ENCODE measurements around the gene SVIL.
"Not testable (repeated sequence)": the region's sequence is repeated elsewhere in the genome, so short reads cannot be mapped to it uniquely, and the experiment has no call there.

SVIL gene

DNA sequence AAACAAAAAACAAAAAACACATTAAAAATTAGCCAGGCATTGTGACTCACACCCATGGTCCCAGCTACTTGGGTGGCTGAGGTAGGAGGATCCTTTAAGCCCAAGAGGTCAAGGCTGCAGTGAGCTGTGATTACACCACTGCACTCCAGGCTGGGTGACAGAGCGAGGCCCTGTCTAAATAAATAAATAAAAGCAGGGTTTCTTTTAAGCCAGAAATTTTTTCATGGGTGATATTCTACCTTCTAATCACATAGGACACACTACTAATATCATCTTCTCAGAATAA, 14.2 kb upstream of the SVIL start:
- DNase-seq (ENCODE audit: low spot score) = no peak

DNA sequence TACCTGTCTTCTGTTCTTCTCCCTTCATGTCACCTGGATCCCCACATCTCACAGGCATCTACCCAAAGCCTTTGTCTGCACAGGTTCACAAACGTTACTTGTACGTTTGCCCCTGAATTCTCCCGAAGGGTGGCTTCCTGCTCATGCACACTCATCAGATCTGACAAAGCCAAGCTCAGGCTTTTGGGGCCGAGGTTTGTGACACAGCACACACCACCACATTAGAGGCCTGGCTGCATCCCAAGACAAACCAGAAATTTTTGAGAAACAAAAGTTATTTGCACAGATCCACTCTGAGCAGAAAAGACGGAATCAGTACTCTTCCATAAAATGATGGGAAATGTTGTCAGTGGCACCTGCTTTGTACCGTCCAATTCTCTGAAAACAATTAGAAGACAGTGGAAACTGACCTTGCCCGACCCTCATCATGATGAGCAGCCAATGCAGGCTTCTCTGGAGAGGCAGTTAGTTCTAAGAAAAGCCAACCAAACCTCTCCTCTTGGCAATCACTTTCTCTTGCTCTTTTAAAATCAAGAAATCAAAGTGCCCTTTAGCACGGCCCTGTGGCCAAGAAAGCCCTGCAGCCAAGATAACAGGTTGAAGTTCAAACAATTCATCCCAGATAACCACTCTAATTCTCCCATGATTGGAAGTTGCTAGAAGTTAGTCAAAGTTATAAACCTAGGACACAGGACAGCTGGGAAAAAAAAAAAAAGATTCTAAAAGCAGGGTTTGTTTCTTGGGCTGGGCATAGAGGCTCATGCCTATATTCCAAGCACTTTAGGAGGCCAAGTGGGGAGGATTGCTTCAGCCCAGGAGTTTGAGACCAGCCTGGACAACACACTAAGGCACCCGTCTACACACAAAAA, 13.6 kb upstream of the SVIL start:
- no peak for DNase-seq (ENCODE audit: low spot score)

DNA sequence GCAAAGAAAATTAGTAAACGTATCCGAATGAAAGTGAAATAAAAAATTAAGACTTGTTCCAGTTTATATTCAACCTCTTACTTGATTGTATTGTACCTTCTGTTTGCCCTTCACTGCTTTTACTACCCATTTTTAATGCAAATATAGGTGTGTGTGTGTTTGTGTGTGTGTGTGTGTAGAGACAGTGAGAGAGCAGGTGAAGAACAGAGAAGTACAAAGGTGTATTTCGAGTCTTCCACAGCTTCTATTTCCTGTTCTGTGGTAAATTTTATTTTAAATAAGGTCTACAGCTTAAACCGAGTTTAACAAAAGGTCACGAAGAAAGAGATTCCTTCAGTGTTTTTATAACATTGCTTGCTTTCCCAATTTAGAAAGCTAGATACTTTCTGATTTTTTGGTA, 12.7 kb upstream of the SVIL start:
- DNase-seq (ENCODE audit: low spot score) = no peak

DNA sequence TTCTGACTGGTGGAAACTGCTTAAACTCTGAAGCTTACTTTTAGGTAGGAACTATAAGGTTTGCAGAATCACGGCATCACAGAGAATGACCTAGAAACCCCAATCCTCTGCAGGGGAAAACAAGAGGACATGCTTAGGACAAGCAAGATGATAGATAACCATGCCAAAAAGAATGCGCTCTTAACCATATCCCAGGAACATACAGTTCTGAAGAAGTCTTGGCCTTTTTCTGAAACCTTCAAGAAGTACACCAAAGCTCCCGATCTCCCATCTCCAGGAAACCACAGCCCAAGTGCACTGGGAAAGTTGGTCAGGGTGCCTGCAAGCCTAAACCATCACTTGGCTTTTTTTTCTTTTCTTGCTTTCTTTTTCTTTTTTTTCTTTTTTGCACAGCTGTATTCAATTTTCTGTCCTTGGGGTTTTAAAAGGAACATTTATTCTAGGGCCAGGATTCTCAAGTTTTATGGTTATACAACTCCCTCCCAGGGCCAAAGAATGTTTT, 12.2 kb upstream of the SVIL start:
- DNase-seq (ENCODE audit: low spot score) = no peak

DNA sequence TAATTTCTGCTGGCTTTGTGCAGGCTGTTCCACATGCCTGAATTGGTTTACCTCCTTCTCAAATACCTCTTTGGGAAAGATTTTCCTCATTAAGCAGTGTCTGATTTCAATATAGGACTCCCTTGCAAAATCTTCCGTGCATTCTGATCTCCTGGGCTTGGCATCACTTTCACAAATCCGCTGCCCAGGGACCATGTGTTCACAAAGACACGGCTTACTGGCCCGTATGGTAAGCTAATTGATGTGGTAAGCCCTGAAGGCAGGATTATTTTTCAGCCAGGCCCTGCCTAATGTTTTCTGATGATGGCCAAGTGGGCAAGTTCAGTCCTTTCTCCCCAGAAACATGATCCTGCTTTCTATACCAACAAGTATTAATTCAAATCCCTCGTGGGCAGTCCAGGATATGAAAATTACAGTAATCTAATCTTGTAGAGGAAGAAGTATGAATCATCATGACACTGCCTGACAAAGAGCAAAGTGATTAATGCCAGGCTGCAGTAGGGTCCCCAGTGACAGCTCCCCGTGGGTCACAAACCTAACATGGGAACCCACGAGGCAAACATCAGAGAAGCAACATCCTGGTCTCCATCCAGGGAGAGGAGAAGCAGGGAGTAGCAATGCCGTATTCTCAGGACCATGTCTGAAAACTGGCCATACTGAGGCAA, 11.6 kb upstream of the SVIL start:
- peak; percentile 57 for DNase-seq (ENCODE audit: low spot score)

DNA sequence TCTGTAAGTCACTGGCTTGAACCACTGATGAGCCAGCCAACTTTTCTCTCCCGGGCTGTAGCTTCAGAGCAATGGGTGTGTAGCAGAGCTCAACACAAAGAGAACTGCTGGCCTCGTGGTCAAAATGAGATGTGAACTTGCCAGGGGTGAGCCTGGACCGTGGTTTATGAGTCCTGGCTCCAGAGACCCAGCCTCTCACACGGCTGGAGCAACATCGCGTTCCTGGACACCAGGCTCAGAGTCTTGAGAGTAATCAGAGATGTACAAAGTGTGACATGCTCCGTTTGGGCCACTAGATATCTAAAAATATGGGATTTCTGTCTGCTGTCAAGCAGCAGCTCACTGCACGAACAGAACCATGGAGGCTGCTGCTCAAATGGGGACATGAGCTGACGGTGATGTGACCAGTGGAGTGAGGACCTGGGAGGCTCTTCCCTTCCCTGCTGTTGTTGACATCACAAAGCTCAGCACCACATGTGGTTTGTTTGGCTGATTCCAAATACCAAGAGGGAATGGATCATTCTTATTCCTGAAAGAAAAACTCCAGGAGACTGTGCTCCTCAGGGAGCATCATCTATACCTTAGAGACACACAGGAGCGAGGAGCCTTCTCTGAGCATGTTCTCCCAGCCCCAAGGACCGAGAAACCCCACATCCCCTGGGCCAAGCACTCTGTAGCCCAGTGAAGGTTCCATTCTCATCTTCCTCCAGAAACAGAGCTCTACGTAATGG, 9.2 kb upstream of the SVIL start:
- no peak for DNase-seq (ENCODE audit: low spot score)

DNA sequence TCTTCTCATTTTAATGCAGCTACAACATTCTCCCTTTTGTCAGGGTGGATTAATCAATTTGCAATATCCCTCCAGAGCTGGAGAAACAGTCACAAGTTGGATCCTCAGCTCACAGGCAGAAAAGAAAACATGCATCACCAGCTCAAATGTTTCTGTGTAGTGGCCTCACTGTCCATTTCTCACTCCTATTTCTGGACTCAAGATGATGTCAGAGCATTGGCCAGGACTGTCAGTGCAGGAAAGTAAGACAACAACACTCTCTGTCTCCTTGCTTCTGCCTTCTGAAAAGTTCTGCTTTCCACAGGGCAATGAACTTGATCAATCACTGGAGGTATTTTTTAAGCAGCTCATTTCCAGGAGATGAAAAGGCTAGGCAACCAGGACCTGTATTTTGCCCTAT, 8.2 kb upstream of the SVIL start:
- DNase-seq (ENCODE audit: low spot score) = no peak

DNA sequence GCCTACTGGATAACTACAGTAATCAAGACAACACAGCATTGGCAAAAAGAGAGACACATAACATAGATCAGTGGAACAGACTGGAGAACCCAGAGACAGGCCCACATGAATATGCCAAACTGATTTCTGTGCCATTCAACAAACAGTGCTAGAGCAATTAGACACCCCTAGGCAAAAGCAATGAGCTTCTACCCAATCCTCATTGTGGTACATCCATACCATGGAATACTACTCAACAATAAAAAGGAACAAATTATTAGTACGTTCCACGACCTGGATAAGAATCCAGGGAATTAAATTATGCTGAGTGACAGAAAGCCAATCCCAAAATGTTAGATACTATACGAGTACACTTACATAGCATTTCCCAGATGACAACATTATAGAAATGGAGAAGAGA, 2.8 kb upstream of the SVIL start:
- no peak for DNase-seq (ENCODE audit: low spot score)

DNA sequence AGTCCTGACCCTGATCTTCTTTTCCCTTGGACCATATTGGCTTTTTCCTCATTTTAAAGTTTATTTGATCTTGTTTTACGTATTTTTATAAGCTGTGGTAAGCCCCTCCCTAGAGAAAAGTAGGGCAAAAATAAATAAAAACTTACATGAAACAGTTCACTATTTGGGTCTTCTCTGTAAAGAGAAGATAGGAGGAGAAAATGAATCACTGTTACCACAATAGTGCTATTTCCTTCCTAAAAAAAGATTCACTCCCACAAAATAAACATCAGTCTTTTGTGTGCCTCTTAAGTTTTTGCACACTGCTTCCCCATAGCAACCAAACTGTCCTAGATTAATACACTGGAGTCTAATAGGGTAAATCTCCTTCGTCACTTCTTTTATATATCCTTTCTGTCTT, 1.4 kb upstream of the SVIL start:
- DNase-seq (ENCODE audit: low spot score) = no peak

DNA sequence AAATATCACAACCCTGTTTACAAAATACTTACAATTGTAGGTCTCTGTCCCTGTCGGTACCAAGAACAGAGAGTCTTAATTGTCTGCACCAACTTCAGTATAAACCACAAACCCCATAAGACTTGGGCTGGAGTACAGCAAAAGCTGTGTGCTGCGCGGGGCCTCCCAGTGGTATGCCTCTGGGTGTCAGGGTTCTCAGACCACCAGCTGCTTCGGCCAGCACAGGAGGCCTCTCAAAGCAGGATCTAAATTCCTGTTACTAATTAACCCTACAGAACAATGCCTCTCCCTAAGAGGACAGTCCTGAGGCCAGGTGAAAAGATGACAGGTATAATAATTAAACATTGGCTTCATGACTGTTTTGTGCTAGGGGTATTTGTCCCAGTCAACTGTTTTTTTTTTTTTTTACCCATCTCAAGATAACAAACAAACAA, 957 bp upstream of the SVIL start:
- DNase-seq (ENCODE audit: low spot score) = no peak

DNA sequence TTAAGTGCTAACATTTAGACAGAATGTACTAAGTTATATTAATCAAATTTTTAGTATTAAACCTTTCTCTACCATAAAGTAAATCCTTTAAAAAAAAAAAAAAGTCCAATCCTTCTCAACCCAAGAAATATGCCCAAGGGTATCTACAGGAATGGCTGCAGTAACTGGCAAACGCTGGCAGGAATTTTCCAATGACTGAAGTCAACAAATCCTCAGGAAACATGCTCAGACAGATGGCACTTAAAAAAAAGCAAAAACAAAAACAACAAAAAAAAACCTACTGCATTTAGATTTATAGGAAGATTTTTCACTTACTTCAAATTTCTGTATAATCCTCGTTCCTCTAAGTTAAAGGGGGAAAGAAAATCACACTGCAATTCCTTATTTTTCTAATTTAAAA, 666 bp downstream of the SVIL start:
- DNase-seq (ENCODE audit: low spot score) = no peak

DNA sequence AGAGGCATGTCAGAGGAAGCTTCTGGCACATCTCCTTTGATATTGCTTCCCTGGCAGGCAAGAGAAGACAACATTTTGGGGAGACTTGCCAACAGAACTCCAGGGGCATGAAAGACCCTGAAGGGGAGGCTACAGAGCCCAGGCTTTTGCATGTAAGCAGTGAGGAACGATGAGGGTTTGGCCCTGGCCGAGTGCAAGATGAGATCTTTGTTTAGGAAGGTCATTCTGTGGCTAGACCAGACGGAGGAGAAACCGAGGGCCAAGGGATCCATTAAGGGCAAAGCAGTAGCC, 3.8 kb downstream of the SVIL start:
- no peak for DNase-seq (ENCODE audit: low spot score)

DNA sequence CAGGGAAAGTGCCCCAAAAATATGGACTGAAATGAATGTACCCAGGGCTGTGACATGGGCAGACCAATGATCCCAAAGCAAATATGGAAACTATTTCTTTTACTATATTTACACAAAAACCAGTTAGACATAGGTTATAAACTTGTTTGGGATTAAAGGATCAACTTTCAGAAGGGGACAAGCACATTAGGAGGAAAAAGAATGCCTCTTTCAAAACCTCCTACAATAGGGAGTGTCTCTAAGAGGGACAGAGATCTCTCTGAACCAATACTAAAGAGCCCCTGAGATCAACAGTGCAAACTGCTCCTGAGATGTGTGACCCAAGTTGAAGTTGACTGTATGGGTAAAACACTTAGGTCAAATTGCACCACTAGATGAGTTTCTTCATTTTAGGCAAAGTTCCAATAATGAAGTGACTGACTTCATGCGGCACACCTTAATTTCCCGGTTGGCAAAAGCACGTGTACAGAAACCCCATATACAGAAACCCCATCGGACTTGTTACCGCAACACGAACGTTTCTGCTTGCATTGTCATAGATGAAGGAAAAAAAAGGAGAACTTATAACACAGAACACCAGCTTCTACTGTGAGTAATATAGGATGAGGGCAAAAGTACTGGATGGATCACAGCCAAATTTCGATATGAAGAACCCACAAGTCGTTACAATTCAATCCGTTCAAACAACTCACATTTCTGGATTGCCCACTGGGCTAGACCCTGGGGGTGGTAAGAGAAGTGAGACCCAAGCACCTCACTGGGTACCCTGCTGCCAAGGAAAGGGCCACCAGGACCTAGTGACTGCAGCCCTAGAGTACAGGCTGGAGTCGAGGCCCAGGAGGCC, 4.3 kb downstream of the SVIL start:
- DNase-seq (ENCODE audit: low spot score) = no peak

DNA sequence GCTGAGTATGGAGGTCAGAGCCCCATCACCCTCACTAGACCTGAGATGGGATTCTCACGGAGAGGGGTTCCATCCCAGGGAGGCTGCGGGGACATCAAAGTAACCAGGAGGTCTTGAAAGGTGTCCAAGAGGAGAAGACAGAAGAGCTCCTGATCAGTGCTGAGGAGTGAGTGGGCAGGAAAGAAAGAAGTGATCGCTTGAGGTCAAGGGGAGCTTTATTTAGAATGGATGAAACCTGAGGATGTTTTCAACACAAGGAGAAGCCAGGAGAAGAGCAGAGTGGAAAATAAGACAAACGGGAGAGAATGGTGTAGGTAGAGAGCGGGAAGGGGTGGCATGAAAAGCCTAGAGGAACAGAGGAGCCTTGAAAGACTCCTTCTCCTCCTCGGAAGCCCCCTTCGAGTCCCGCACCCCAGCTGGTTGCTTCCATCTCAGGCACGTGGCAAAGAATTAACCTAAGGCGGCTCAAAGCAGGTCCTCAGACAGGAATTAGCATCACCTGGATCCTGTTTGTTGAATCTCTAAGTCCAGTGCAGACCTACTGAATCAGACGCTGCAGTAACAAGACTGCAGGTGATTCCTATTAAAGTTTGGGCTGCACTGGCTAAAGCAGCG, 5.8 kb downstream of the SVIL start:
- no peak for DNase-seq (ENCODE audit: low spot score)

DNA sequence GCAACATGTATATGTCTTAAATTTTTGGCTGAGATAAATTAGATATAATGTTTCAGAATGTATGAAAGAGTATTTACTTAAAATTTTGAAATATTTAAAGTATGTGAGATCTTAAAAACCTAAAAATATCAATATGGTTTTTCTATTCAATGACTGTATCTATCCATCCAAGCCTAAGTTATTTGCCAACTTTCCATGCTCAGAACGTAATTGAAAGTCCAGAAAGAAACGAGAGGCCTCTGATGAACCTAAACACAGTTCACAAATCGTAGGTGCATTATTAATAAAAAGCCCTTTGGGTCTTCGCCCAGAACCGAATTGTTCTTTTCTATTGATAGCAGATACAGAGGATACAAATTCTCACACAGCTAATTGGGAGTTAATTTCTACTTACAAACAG, 6.5 kb downstream of the SVIL start:
- no peak for DNase-seq (ENCODE audit: low spot score)

DNA sequence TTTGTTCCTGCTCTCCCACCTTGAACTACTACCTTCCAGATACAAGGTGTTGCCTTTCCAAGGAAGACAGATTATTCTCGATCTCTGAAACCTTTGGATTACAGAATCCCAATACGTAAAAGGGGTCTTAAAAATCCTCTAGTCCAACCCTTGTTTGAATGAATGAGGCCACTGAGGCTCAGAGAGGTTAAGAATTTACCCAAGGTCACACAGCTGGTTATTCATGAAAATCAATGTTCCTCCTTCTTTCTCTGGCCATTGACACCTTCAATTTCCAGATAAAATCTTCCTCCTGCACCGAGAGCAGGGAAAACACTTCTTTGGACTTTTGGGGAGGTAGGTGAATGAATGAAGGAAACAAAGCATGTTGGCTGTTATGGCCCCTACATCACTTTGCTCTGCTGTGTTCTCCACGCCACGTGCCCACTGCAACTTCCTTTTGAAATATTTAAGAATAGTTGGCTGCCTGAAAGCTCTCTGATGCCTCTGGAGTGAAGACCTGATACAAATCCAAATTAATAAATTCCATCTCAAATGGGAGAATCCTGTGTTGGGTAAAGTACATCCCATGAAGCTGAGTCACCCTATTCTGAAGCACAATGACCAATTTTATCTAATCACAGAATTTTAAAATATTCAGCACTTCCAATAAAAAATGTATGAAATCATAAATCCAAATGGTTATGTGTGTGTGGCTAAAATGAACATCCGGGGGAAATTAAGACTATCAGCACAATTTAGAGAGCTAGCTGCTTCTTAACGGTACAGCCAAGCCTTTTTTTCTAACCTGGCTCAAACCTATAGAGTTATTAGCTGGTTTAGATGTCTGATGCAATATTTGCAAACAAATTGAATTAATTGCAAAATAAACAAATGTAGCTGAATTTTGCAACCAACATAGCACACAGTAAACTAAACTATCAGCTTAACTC, 7.3 kb downstream of the SVIL start:
- DNase-seq (ENCODE audit: low spot score) = no peak

DNA sequence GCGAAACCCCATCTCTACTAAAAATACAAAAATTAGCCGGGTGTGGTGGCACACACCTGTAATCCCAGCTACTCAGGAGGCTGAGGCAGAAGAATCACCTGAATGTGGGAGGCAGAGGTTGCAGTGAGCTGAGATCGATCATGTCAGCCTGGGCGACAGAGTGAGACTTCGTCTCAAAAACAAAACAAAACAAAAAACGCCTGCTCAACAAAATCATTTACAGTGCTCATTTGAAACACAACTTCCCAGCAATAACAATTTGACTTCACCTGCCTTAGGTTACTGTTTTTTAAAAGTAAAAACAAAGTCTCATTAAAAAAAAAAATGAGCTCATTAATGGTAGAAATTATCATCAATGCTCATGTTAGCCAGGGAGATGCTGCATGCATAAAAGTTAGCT, 10.4 kb downstream of the SVIL start:
- DNase-seq (ENCODE audit: low spot score) = not testable (repeated sequence)

DNA sequence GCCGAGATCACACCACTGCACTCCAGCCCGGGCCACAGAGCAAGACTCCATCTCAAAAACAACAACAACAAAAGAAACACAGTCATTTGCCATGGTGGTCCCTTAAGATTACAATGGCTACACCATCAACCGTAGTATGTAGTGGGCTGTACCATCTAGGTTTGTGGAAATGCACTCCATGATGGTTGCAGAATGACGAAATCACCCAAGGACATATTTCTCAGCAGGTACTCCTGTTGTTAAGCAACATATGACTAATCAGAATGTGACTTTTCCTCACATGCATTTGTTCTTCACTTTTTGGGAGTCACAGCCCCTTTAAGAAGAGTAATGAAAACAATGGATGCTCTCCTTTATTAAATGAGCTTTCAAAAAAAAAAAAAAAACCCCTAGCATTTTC, 11.0 kb downstream of the SVIL start:
- no peak for DNase-seq (ENCODE audit: low spot score)

DNA sequence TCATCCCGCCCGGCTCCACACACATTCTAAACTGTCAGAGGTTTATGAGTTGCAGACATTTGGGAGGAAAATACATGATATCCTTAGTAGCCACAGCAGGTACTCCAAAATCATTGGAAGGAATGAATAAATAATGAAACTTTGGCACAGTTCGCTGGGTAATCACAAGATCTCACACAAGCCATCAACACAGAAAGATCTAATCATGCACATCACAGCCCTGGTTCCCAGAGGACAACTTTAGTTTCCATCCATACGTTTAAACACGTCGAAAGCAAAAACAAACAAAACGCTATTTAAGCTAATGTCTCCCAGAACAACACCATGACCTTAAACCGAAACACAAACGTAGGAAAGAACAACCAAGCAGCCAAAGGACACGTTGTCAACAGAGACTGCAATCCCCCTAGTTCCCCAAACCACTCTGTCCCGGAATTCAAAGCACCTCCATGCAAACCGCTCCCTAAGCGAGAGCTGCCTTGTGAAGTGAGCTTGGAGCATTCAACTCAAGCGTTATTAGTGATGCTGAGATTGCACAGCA, 12.3 kb downstream of the SVIL start:
- no peak for DNase-seq (ENCODE audit: low spot score)

DNA sequence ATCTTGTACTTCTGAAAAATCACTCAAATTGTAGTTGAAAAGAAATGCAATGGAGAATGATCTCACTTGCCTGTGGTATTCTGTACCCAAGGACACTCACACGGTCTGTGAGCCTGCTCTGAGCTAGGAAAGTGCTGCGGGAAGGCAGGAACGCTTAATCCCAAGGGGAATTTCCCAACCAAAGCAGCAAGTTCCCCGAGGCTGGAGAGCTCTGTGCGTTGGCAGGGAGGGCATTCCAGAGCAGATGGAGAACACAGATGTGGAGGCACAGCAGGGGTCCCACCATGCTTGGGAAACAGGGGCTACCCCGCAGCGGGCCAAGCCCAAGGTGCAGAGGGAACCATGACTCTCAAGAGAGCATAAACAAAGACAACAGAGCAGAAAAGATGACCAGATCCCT, 13.6 kb downstream of the SVIL start:
- DNase-seq (ENCODE audit: low spot score) = no peak

All from RKO (cell line).